ENCODE results near the gene TCTN3.
A peak's percentile ranks its signal among the peaks of the same experiment; 100 is the strongest.
"Not testable (repeated sequence)": the region's sequence is repeated elsewhere in the genome, so short reads cannot be mapped to it uniquely, and the experiment has no call there.

TCTN3 gene

GRCh38 chr10:95674643-95675042 lies 19.1 kb downstream of the TCTN3 start:
- Histone ChIP-seq H3K4me1 (ENCODE audit: control insufficient read depth, insufficient read depth, low read length) (peaks cover 4% of the 10 kb centered on the region), H3K36me3 (ENCODE audit: control insufficient read depth, insufficient read depth, low read length) (no peaks in the 10 kb centered on the region), H3K9me3 (ENCODE audit: control insufficient read depth, low read length) (no peaks in the 10 kb centered on the region), H3K9ac (ENCODE audit: low read length) (no peak overlapping the region), H3K27me3 (ENCODE audit: control insufficient read depth, insufficient read depth, low read length) (no peaks in the 10 kb centered on the region), H3K4me3 (ENCODE audit: low read length) (no peak overlapping the region)

GRCh38 chr10:95672641-95673040 lies 21.1 kb downstream of the TCTN3 start:
- H3K36me3 ChIP-seq (ENCODE audit: control insufficient read depth, insufficient read depth, low read length); H3K4me3 ChIP-seq (ENCODE audit: low read length); H3K4me1 ChIP-seq (ENCODE audit: control insufficient read depth, insufficient read depth, low read length); H3K27me3 ChIP-seq (ENCODE audit: control insufficient read depth, insufficient read depth, low read length); H3K9me3 ChIP-seq (ENCODE audit: control insufficient read depth, low read length); H3K9ac ChIP-seq (ENCODE audit: low read length): not testable (repeated sequence)

- Histone ChIP-seq H3K4me3 (ENCODE audit: low read length) (no peak overlapping the region), H3K36me3 (ENCODE audit: control insufficient read depth, insufficient read depth, low read length) (no peaks in the 10 kb centered on the region)
Measured at GRCh38 chr10:95664543-95664942, 29.2 kb downstream of the TCTN3 start.

GRCh38 chr10:95663496-95663895 lies 30.2 kb downstream of the TCTN3 start:
- Histone ChIP-seq H3K9ac (ENCODE audit: low read length) (no peak overlapping the region), H3K4me1 (ENCODE audit: control insufficient read depth, insufficient read depth, low read length) (peaks cover 6% of the 10 kb centered on the region)

More at GRCh38 chr10:95664543-95664942, 29.2 kb downstream of the TCTN3 start:
- H3K27me3 ChIP-seq (ENCODE audit: control insufficient read depth, insufficient read depth, low read length) = no peaks in the 10 kb centered on the region
- no peaks in the 10 kb centered on the region for H3K9me3 ChIP-seq (ENCODE audit: control insufficient read depth, low read length)
- H3K4me1 ChIP-seq (ENCODE audit: control insufficient read depth, insufficient read depth, low read length) = no peaks in the 10 kb centered on the region
- no peak overlapping the region for H3K9ac ChIP-seq (ENCODE audit: low read length)

GRCh38 chr10:95661818-95662217 lies 31.9 kb downstream of the TCTN3 start:
- Histone ChIP-seq H3K4me3 (ENCODE audit: low read length) (no peak overlapping the region), H3K36me3 (ENCODE audit: control insufficient read depth, insufficient read depth, low read length) (no peaks in the 10 kb centered on the region), H3K9me3 (ENCODE audit: control insufficient read depth, low read length) (no peaks in the 10 kb centered on the region), H3K4me1 (ENCODE audit: control insufficient read depth, insufficient read depth, low read length) (peaks cover 6% of the 10 kb centered on the region), H3K9ac (ENCODE audit: low read length) (no peak overlapping the region), H3K27me3 (ENCODE audit: control insufficient read depth, insufficient read depth, low read length) (no peaks in the 10 kb centered on the region)

More at GRCh38 chr10:95663496-95663895, 30.2 kb downstream of the TCTN3 start:
- Histone ChIP-seq H3K36me3 (ENCODE audit: control insufficient read depth, insufficient read depth, low read length) (no peaks in the 10 kb centered on the region), H3K9me3 (ENCODE audit: control insufficient read depth, low read length) (no peaks in the 10 kb centered on the region), H3K27me3 (ENCODE audit: control insufficient read depth, insufficient read depth, low read length) (no peaks in the 10 kb centered on the region), H3K4me3 (ENCODE audit: low read length) (no peak overlapping the region)

GRCh38 chr10:95660283-95660682 lies 33.4 kb downstream of the TCTN3 start:
- Histone ChIP-seq H3K9me3 (ENCODE audit: control insufficient read depth, low read length) (no peaks in the 10 kb centered on the region), H3K4me3 (ENCODE audit: low read length) (no peak overlapping the region), H3K36me3 (ENCODE audit: control insufficient read depth, insufficient read depth, low read length) (no peaks in the 10 kb centered on the region), H3K4me1 (ENCODE audit: control insufficient read depth, insufficient read depth, low read length) (peaks cover 6% of the 10 kb centered on the region), H3K27me3 (ENCODE audit: control insufficient read depth, insufficient read depth, low read length) (no peaks in the 10 kb centered on the region), H3K9ac (ENCODE audit: low read length) (no peak overlapping the region)

GRCh38 chr10:95657250-95657649 lies 36.5 kb downstream of the TCTN3 start:
- Histone ChIP-seq H3K4me3 (ENCODE audit: low read length) (no peak overlapping the region), H3K36me3 (ENCODE audit: control insufficient read depth, insufficient read depth, low read length) (no peaks in the 10 kb centered on the region), H3K27me3 (ENCODE audit: control insufficient read depth, insufficient read depth, low read length) (no peaks in the 10 kb centered on the region), H3K9ac (ENCODE audit: low read length) (peak overlapping the region; percentile 80), H3K9me3 (ENCODE audit: control insufficient read depth, low read length) (no peaks in the 10 kb centered on the region), H3K4me1 (ENCODE audit: control insufficient read depth, insufficient read depth, low read length) (peaks cover 6% of the 10 kb centered on the region)

- H3K9ac ChIP-seq (ENCODE audit: low read length) = peak within 1 kb of the TSS; percentile 80
- no peaks in the 10 kb centered on the region for H3K27me3 ChIP-seq (ENCODE audit: control insufficient read depth, insufficient read depth, low read length)
- peaks cover 6% of the 10 kb centered on the region for H3K4me1 ChIP-seq (ENCODE audit: control insufficient read depth, insufficient read depth, low read length)
- H3K36me3 ChIP-seq (ENCODE audit: control insufficient read depth, insufficient read depth, low read length) = no peaks in the 10 kb centered on the region
- H3K9me3 ChIP-seq (ENCODE audit: control insufficient read depth, low read length) = no peaks in the 10 kb centered on the region
- peak within 1 kb of the TSS; percentile 66 for H3K4me3 ChIP-seq (ENCODE audit: low read length)
Measured at GRCh38 chr10:95656291-95657164, 37.2 kb downstream of the TCTN3 start, which contains the start of gene ALDH18A1. Gene ALDH18A1 (minus strand): TSS chr10:95656711. CDS start chr10:95653377, 3,334 bp downstream.

- peak overlapping the region; percentile 66 for H3K4me3 ChIP-seq (ENCODE audit: low read length)
- H3K36me3 ChIP-seq (ENCODE audit: control insufficient read depth, insufficient read depth, low read length) = no peaks in the 10 kb centered on the region
- H3K4me1 ChIP-seq (ENCODE audit: control insufficient read depth, insufficient read depth, low read length) = peaks cover 6% of the 10 kb centered on the region
- H3K9ac ChIP-seq (ENCODE audit: low read length) = peak overlapping the region; percentile 80
- no peaks in the 10 kb centered on the region for H3K27me3 ChIP-seq (ENCODE audit: control insufficient read depth, insufficient read depth, low read length)
- no peaks in the 10 kb centered on the region for H3K9me3 ChIP-seq (ENCODE audit: control insufficient read depth, low read length)
Measured at GRCh38 chr10:95655571-95656290, 38.0 kb downstream of the TCTN3 start.

- Histone ChIP-seq H3K36me3 (ENCODE audit: control insufficient read depth, insufficient read depth, low read length) (no peaks in the 10 kb centered on the region), H3K9me3 (ENCODE audit: control insufficient read depth, low read length) (no peaks in the 10 kb centered on the region), H3K9ac (ENCODE audit: low read length) (no peak overlapping the region), H3K27me3 (ENCODE audit: control insufficient read depth, insufficient read depth, low read length) (no peaks in the 10 kb centered on the region), H3K4me3 (ENCODE audit: low read length) (no peak overlapping the region), H3K4me1 (ENCODE audit: control insufficient read depth, insufficient read depth, low read length) (peaks cover 3% of the 10 kb centered on the region)
Measured at GRCh38 chr10:95653895-95654294, 39.8 kb downstream of the TCTN3 start.

- Histone ChIP-seq H3K27me3 (ENCODE audit: control insufficient read depth, insufficient read depth, low read length) (no peaks in the 10 kb centered on the region), H3K36me3 (ENCODE audit: control insufficient read depth, insufficient read depth, low read length) (no peaks in the 10 kb centered on the region), H3K4me3 (ENCODE audit: low read length) (no peak overlapping the region), H3K9me3 (ENCODE audit: control insufficient read depth, low read length) (no peaks in the 10 kb centered on the region), H3K4me1 (ENCODE audit: control insufficient read depth, insufficient read depth, low read length) (peaks cover 8% of the 10 kb centered on the region), H3K9ac (ENCODE audit: low read length) (no peak overlapping the region)
Measured at GRCh38 chr10:95651346-95652060, 42.2 kb downstream of the TCTN3 start.

- no peaks in the 10 kb centered on the region for H3K9me3 ChIP-seq (ENCODE audit: control insufficient read depth, low read length)
- no peaks in the 10 kb centered on the region for H3K36me3 ChIP-seq (ENCODE audit: control insufficient read depth, insufficient read depth, low read length)
Measured at GRCh38 chr10:95650232-95650631, 43.5 kb downstream of the TCTN3 start.

More at GRCh38 chr10:95650232-95650631, 43.5 kb downstream of the TCTN3 start:
- peaks cover 20% of the 10 kb centered on the region for H3K4me1 ChIP-seq (ENCODE audit: control insufficient read depth, insufficient read depth, low read length)
- no peak overlapping the region for H3K9ac ChIP-seq (ENCODE audit: low read length)
- H3K27me3 ChIP-seq (ENCODE audit: control insufficient read depth, insufficient read depth, low read length) = no peaks in the 10 kb centered on the region
- no peak overlapping the region for H3K4me3 ChIP-seq (ENCODE audit: low read length)
